Hepatocyte (in vitro differentiated cells): ENCODE results near the gene CORO2B. TPM values are rescaled to one million over a fixed set of nuclear protein-coding genes. Genes with fewer than 3 reads are reported as not detected.
A peak's percentile ranks its signal among the peaks of the same experiment; 100 is the strongest.
"Not testable (repeated sequence)": the region's sequence is repeated elsewhere in the genome, so short reads cannot be mapped to it uniquely, and the experiment has no call there.

Source experiments
- DNase-seq: peaks from one replicate; pipeline ENCODE4 v3.0.0-alpha.2; 2016; ENCODE audit warnings: low spot score
- H2AFZ ChIP-seq: fragments of 200-600 bp; sonication (generic); 2 replicates; pipeline ENCODE4 v1.6.0; 2016; ENCODE audit warnings: antibody characterized with exemption, mild to moderate bottlenecking
- H3K27ac ChIP-seq: fragments of 200-600 bp; sonication (generic); 2 replicates; pipeline ENCODE4 v1.5.1; 2016; ENCODE audit warnings: mild to moderate bottlenecking
- H3K27me3 ChIP-seq: fragments of 200-600 bp; sonication (generic); 2 replicates; pipeline ENCODE4 v1.6.1; 2016
- H3K36me3 ChIP-seq: fragments of 200-600 bp; sonication (generic); replicated peaks from 2 replicates; pipeline ENCODE4 v1.5.1; 2016; ENCODE audit warnings: low read depth; ENCODE audit not compliant: insufficient read depth
- H3K4me1 ChIP-seq: fragments of 200-600 bp; sonication (generic); 2 replicates; pipeline ENCODE4 v1.5.1; 2016; ENCODE audit warnings: mild to moderate bottlenecking, moderate library complexity; ENCODE audit not compliant: insufficient read depth
- H3K4me2 ChIP-seq: fragments of 200-600 bp; sonication (generic); 2 replicates; pipeline ENCODE4 v1.6.0; 2016
- H3K4me3 ChIP-seq: fragments of 200-600 bp; sonication (generic); 2 replicates; pipeline ENCODE4 v1.5.1; 2016; ENCODE audit warnings: mild to moderate bottlenecking
- H3K79me2 ChIP-seq: fragments of 200-600 bp; sonication (generic); 2 replicates; pipeline ENCODE4 v1.6.0; 2017; ENCODE audit warnings: mild to moderate bottlenecking
- H3K9me2 ChIP-seq: fragments of 200-600 bp; sonication (generic); replicated peaks from 2 replicates; pipeline ENCODE4 v1.6.0; 2017; ENCODE audit warnings: mild to moderate bottlenecking; ENCODE audit not compliant: insufficient read depth
- H3K9me3 ChIP-seq: fragments of 200-600 bp; sonication (generic); 2 replicates; pipeline ENCODE4 v1.5.1; 2016; ENCODE audit warnings: low read depth, mild to moderate bottlenecking
- H4K20me1 ChIP-seq: fragments of 200-600 bp; sonication (generic); 2 replicates; pipeline ENCODE4 v1.6.0; 2016; ENCODE audit warnings: mild to moderate bottlenecking; ENCODE audit not compliant: insufficient read depth, poor library complexity, severe bottlenecking
- EZH2 ChIP-seq: fragments of 200-600 bp; sonication (generic); IDR thresholded peaks from 2 replicates; pipeline ENCODE4 v1.6.1; 2016; ENCODE audit warnings: antibody characterized with exemption, mild to moderate bottlenecking, borderline replicate concordance
- EZH2phosphoT487 ChIP-seq: fragments of 200-600 bp; sonication (generic); IDR thresholded peaks from one replicate; pipeline ENCODE4 v1.6.1; 2018; ENCODE audit warnings: antibody characterized with exemption, mild to moderate bottlenecking, low read depth, moderate library complexity; ENCODE audit not compliant: unreplicated experiment, severe bottlenecking
- WGBS: methylation state at CpG from one replicate; pipeline ENCODE4 v1.1.6; 2016; ENCODE audit warnings: low lambda C conversion rate; ENCODE audit errors: missing lambda C conversion rate; 5-methylcytosine and 5-hydroxymethylcytosine counted together
- polyA plus RNA-seq: library from polyadenylated mRNA; unstranded; fragments of >200 nt; fragmentation: Nextera tagmentation; extraction: Ambion mirVana; gene quantifications from 2 replicates; pipeline ENCODE4 v1.2.1, GENCODE V29; 2016
- total RNA-seq: library from RNA; depleted of rRNA; stranded (reverse); fragments of >200 nt; gene quantifications from 2 replicates; pipeline ENCODE4 v1.2.3, GENCODE V29; 2014
- TF ChIP-seq, protein P1 (sequence below): fragments of 200-600 bp; sonication (generic); IDR thresholded peaks from 2 replicates; pipeline ENCODE4 v1.5.1; 2016; ENCODE audit warnings: antibody characterized with exemption, mild to moderate bottlenecking; ENCODE audit not compliant: poor library complexity

CORO2B gene
- total and polyA plus RNA-seq, 2 experiments from 2014 or later, result 2.9 to 5.1 TPM

GRCh38 chr15:68602459-68603215, 23.8 kb downstream of the CORO2B start:
- TF ChIP-seq, protein P1, sequence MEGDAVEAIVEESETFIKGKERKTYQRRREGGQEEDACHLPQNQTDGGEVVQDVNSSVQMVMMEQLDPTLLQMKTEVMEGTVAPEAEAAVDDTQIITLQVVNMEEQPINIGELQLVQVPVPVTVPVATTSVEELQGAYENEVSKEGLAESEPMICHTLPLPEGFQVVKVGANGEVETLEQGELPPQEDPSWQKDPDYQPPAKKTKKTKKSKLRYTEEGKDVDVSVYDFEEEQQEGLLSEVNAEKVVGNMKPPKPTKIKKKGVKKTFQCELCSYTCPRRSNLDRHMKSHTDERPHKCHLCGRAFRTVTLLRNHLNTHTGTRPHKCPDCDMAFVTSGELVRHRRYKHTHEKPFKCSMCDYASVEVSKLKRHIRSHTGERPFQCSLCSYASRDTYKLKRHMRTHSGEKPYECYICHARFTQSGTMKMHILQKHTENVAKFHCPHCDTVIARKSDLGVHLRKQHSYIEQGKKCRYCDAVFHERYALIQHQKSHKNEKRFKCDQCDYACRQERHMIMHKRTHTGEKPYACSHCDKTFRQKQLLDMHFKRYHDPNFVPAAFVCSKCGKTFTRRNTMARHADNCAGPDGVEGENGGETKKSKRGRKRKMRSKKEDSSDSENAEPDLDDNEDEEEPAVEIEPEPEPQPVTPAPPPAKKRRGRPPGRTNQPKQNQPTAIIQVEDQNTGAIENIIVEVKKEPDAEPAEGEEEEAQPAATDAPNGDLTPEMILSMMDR, result no peak
- TF ChIP-seq EZH2phosphoT487, result no peak
- no peak for TF ChIP-seq EZH2
- H3K9me2 ChIP-seq, result no peaks in the 10 kb centered on the region
- no peaks in the 10 kb centered on the region for H3K27me3 ChIP-seq
- H3K79me2 ChIP-seq, result no peaks in the 10 kb centered on the region
- WGBS, result 68% methylated on average over 11 of the region's 11 CpGs
- no peak overlapping the region for H2AFZ ChIP-seq
- no peak for DNase-seq
- H3K4me3 ChIP-seq, result no peak overlapping the region
- peaks cover 8% of the 10 kb centered on the region for H3K4me1 ChIP-seq
- H3K36me3 ChIP-seq, result no peaks in the 10 kb centered on the region
- H3K9me3 ChIP-seq, result no peaks in the 10 kb centered on the region
- no peak overlapping the region for H3K4me2 ChIP-seq
- no peaks in the 10 kb centered on the region for H4K20me1 ChIP-seq
- no peak overlapping the region for H3K27ac ChIP-seq

DNA sequence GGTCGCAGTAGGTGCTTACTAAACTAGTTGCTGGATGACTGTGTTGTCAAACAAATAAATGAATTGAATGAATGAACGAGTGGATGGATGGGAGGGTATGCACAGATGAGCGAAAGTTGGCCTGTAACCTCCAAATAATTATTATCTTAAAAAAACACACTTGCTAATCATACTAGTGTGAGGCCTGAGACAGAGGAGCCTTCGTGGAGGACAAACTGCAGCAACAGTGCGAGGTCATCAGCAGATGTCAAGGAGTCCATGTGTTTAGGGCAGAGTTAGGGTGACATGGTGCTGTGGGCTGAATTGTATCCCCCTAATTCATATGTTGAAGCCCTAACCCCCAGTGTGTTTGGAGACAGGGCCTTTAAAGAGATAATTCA, 24.4 kb downstream of the CORO2B start:
- no peak overlapping the region for H3K27ac ChIP-seq
- H3K36me3 ChIP-seq, result no peaks in the 10 kb centered on the region
- 92% methylated on average over 5 of the region's 5 CpGs for WGBS
- H3K27me3 ChIP-seq, result no peaks in the 10 kb centered on the region
- TF ChIP-seq EZH2 (no peak), EZH2phosphoT487 (no peak)
- TF ChIP-seq, protein P1, result no peak
- H2AFZ ChIP-seq, result no peak overlapping the region
- no peaks in the 10 kb centered on the region for H3K79me2 ChIP-seq
- H4K20me1 ChIP-seq, result no peaks in the 10 kb centered on the region
- H3K4me2 ChIP-seq, result no peak overlapping the region
- H3K4me1 ChIP-seq, result peaks cover 14% of the 10 kb centered on the region
- DNase-seq, result no peak
- H3K4me3 ChIP-seq, result no peak overlapping the region
- H3K9me3 ChIP-seq, result no peaks in the 10 kb centered on the region
- no peaks in the 10 kb centered on the region for H3K9me2 ChIP-seq

DNA sequence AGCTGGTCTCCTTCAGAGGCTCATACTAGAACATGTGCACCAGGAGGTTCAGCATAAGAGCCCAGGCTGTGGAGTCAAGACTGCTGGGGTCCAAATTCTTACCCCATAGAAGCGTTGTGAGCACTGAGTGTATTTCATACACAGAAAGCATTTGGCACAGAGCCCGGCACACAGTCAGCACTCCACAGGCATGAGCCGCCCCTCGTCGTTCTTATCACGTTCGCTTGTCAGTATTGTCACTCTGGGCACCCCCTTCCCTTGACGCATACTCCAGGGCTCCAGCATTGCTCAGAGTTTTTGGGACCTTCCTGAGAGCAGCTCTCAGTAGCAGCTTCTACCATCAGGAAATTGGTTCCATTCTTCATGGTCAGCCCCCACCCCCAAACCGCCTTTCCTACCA, 25.2 kb downstream of the CORO2B start:
- Histone ChIP-seq H3K36me3 (no peaks in the 10 kb centered on the region), H3K4me3 (no peak overlapping the region), H3K4me1 (peaks cover 15% of the 10 kb centered on the region), H3K79me2 (no peaks in the 10 kb centered on the region), H3K27me3 (no peaks in the 10 kb centered on the region), H3K9me2 (no peaks in the 10 kb centered on the region), H4K20me1 (no peaks in the 10 kb centered on the region), H3K4me2 (no peak overlapping the region), H3K9me3 (no peaks in the 10 kb centered on the region), H3K27ac (no peak overlapping the region), H2AFZ (no peak overlapping the region)
- TF ChIP-seq EZH2phosphoT487, result no peak
- WGBS, result 92% methylated on average over 9 of the region's 9 CpGs
- no peak for DNase-seq

DNA sequence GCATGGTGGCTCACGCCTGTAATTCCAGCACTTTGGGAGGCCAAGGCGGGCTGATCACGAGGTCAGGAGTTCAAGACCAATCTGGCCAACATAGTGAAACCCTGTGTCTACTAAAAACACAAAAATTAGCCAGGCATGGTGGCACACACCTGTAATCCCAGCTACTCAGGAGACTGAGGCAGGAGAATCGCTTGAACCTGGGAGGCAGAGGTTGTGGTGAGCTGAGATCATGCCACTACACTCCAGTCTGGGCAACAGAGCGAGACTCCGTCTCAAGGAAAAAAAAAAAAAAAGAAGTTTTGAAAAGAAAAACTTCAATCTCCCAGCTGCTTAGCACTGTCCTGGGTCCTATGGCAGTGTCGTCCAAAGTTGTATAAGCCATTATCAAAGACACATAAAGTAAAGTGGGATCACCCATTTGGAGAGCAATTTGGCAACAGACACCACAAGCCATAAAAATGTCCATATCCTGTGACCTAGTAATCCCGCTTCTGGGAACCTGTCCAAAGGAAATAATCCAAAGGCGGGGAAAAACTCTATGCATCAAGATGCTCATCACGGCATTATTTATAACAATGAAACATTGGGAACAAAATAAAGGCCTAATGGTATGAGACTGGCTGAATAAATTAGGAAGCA, 26.2 kb downstream of the CORO2B start:
- not testable (repeated sequence) for H3K27ac ChIP-seq, H3K79me2 ChIP-seq, H3K9me2 ChIP-seq, H2AFZ ChIP-seq, H3K9me3 ChIP-seq, H3K4me2 ChIP-seq, H3K36me3 ChIP-seq, H3K27me3 ChIP-seq, H3K4me3 ChIP-seq, H4K20me1 ChIP-seq
- DNase-seq, result peak; percentile 35
- peaks cover 16% of the 10 kb centered on the region for H3K4me1 ChIP-seq
- WGBS, result 80% methylated on average over 10 of the region's 10 CpGs
